ENCODE data around the gene ETHE1. TPM values are rescaled to one million over a fixed set of nuclear protein-coding genes. Genes with fewer than 3 reads are reported as not detected.

Gene ETHE1
- total and polyA plus RNA-seq, 2 donors (not counting 1 experiment from before 2014, with no cell fraction given), result 16.0 to 39.4 TPM

DNA sequence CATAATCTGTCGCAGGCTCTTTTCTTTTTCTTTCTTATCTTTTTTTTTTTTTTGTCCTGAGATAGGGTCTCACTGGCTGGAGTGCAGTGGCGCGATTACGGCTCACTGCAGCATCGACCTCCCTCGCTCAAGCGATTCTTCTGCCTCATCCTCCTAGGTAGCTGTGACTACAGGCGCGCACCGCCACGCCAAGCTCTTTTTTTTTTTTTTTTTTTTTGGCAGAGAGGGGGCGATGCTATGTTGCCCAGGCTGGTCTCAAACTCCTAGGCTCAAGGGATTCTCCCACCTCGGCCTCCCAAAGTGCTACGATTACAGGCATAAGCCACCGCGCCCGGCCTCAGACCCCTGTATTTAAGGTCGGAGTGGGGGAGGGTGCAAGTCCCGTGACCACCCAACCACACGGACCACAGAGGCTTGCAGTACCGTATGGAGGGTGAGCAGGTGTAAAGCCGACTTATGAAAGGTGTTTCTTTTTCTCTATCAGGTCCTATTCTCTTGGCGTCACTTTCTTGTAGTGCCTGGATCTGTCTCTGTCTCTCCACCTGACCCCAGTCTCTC, 24.5 kb downstream of the ETHE1 start:
- Histone ChIP-seq H3K27me3 (replicated peaks in 1 of 4; ENCODE audit: control extremely low read depth in 1 of 4, control insufficient read depth in 3 of 4, insufficient read depth in 4 of 4, low read length in 3 of 4) (no peaks in the 10 kb centered on the region), H3K9ac (ENCODE audit: low read length) (no peak overlapping the region), H3K27ac (ENCODE audit: low read length in 2 of 2) (no peak overlapping the region), H3K79me2 (ENCODE audit: control insufficient read depth, insufficient read depth, low read length) (no peaks in the 10 kb centered on the region), H2AFZ (ENCODE audit: insufficient read depth, low read depth, low read length, poor library complexity, severe bottlenecking) (no peak overlapping the region), H3K4me1 (ENCODE audit: control insufficient read depth in 2 of 2, insufficient read depth in 2 of 2, low read length in 2 of 2) (peaks cover 12 to 22% of the 10 kb centered on the region in 2 donors), H3K36me3 (replicated peaks in 1 of 2; ENCODE audit: control extremely low read depth in 1 of 2, control insufficient read depth in 1 of 2, extremely low read depth in 1 of 2, insufficient read depth in 2 of 2, low read length in 1 of 2) (peaks cover 0 to 12% of the 10 kb centered on the region in 2 experiments), H3K4me3 (ENCODE audit: control extremely low read depth in 1 of 5, extremely low read depth in 1 of 5, insufficient read depth in 1 of 5, low read depth in 2 of 5, low read length in 4 of 5) (no peak overlapping the region), H3K4me2 (replicated peaks; ENCODE audit: low read depth, low read length, poor library complexity, severe bottlenecking) (no peak overlapping the region), H3K9me3 (ENCODE audit: control extremely low read depth in 1 of 3, control insufficient read depth in 2 of 3, insufficient read depth in 1 of 3, low read length in 2 of 3) (no peaks in the 10 kb centered on the region), H4K20me1 (ENCODE audit: control insufficient read depth, insufficient read depth, low read length, poor library complexity, severe bottlenecking) (no peaks in the 10 kb centered on the region)
- Mint-ChIP-seq H3K27ac (peak overlapping the region; percentile 98), H3K4me3 (peak overlapping the region; percentile 95), H3K9me3 (ENCODE audit: insufficient read depth) (no peaks in the 10 kb centered on the region), H3K4me1 (peaks cover 23% of the 10 kb centered on the region), H3K27me3 (no peaks in the 10 kb centered on the region)
- ChIA-PET POLR2A (interaction anchor here (1.1 to 1.5 kb wide), 2 partner anchors 25 to 39 kb away, joined by 3 read pairs; partner anchors contain the start of gene ETHE1), CTCF (interaction anchor here (0.6 to 2.9 kb wide), 6 partner anchors 12 to 660 kb away, joined by 3 to 28 read pairs (median 4); no protein-coding TSS in a partner anchor)
- WGBS (ENCODE audit: insufficient coverage), result 100% methylated on average over 6 of the region's 23 CpGs
- ATAC-seq (ENCODE audit: low read depth) (no peak), DNase-seq (no peak)
- intact Hi-C loops (cut with micrococcal nuclease), result no loop called here
- no peak for TF ChIP-seq EZH2 (IDR thresholded peaks at IDR 0.05; ENCODE audit: borderline replicate concordance, insufficient read depth, low read depth, low read length, poor library complexity, severe bottlenecking)
- TF ChIP-seq, protein P1, sequence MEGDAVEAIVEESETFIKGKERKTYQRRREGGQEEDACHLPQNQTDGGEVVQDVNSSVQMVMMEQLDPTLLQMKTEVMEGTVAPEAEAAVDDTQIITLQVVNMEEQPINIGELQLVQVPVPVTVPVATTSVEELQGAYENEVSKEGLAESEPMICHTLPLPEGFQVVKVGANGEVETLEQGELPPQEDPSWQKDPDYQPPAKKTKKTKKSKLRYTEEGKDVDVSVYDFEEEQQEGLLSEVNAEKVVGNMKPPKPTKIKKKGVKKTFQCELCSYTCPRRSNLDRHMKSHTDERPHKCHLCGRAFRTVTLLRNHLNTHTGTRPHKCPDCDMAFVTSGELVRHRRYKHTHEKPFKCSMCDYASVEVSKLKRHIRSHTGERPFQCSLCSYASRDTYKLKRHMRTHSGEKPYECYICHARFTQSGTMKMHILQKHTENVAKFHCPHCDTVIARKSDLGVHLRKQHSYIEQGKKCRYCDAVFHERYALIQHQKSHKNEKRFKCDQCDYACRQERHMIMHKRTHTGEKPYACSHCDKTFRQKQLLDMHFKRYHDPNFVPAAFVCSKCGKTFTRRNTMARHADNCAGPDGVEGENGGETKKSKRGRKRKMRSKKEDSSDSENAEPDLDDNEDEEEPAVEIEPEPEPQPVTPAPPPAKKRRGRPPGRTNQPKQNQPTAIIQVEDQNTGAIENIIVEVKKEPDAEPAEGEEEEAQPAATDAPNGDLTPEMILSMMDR (IDR thresholded peaks at IDR 0.05), result no peak

DNA sequence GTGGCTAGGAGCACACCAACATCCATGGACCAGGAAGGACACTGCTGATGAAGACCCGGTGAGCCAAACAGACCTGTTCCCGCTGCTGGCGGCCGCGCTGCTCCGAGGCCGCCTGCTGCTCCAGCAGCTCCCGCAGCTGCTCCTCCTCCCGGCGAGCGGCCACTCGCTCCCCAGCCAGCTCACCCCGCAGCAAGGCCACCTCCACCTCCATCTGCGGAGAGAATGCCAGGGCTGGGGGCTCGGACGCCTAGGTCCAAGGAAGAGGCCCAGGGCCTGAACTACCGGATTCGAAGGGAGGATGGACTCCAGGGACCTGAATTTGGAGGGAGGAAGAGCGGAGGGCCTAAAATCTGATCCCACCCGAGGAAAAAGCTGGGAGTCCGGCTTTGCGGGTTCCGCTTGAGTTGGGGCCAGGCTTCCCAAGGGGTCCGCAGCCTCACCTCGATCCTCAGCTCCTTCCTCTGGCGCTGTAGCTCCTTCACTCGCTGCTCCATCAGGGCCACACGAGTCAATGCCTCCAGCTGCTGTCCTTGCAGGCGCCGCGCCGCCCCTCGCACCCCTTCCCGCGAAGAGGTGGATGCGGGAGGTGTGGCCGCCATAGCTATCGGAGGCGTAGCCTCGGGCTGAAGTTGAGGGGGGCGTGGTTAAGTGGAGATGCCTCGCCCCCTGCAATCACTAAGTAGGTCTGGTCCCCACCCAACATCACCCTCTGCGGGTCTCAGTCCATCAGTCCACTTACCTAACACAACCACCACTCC, 25.2 kb downstream of the ETHE1 start:
- Mint-ChIP-seq H3K4me1 (peaks cover 23% of the 10 kb centered on the region), H3K27ac (no peak overlapping the region), H3K27me3 (no peaks in the 10 kb centered on the region), H3K4me3 (peak overlapping the region; percentile 45), H3K9me3 (ENCODE audit: insufficient read depth) (no peaks in the 10 kb centered on the region)
- no peak overlapping the region for H3K4me3 ChIP-seq (ENCODE audit: control extremely low read depth in 1 of 5, extremely low read depth in 1 of 5, insufficient read depth in 1 of 5, low read depth in 2 of 5, low read length in 4 of 5)
- TF ChIP-seq EZH2 (IDR thresholded peaks at IDR 0.05; ENCODE audit: borderline replicate concordance, insufficient read depth, low read depth, low read length, poor library complexity, severe bottlenecking), result no peak
- TF ChIP-seq, protein P1 (IDR thresholded peaks at IDR 0.05), result no peak
- H3K36me3 ChIP-seq (replicated peaks in 1 of 2; ENCODE audit: control extremely low read depth in 1 of 2, control insufficient read depth in 1 of 2, extremely low read depth in 1 of 2, insufficient read depth in 2 of 2, low read length in 1 of 2), result peaks cover 0 to 17% of the 10 kb centered on the region in 2 experiments
- no peak overlapping the region for H3K27ac ChIP-seq (ENCODE audit: low read length in 2 of 2)
- H3K27me3 ChIP-seq (replicated peaks in 1 of 4; ENCODE audit: control extremely low read depth in 1 of 4, control insufficient read depth in 3 of 4, insufficient read depth in 4 of 4, low read length in 3 of 4), result no peaks in the 10 kb centered on the region
- POLR2A ChIA-PET, result interaction anchor here (1.1 kb wide), 1 partner anchor 38 kb away, joined by 3 read pairs; no protein-coding TSS in a partner anchor
- 98% methylated on average over 35 of the region's 43 CpGs for WGBS (ENCODE audit: insufficient coverage)
- intact Hi-C loops (cut with micrococcal nuclease), result no loop called here
- CTCF ChIA-PET, result interaction anchor here (0.6 to 2.0 kb wide), 5 partner anchors 12 to 661 kb away, joined by 3 to 9 read pairs (median 3); no protein-coding TSS in a partner anchor
- H2AFZ ChIP-seq (ENCODE audit: insufficient read depth, low read depth, low read length, poor library complexity, severe bottlenecking), result no peak overlapping the region
- ATAC-seq (ENCODE audit: low read depth), result no peak
- peaks cover 12 to 22% of the 10 kb centered on the region in 2 donors for H3K4me1 ChIP-seq (ENCODE audit: control insufficient read depth in 2 of 2, insufficient read depth in 2 of 2, low read length in 2 of 2)
- no peaks in the 10 kb centered on the region for H4K20me1 ChIP-seq (ENCODE audit: control insufficient read depth, insufficient read depth, low read length, poor library complexity, severe bottlenecking)
- no peak overlapping the region for H3K9ac ChIP-seq (ENCODE audit: low read length)
- DNase-seq, result no peak
- H3K79me2 ChIP-seq (ENCODE audit: control insufficient read depth, insufficient read depth, low read length), result no peaks in the 10 kb centered on the region
- H3K4me2 ChIP-seq (replicated peaks; ENCODE audit: low read depth, low read length, poor library complexity, severe bottlenecking), result no peak overlapping the region
- no peaks in the 10 kb centered on the region for H3K9me3 ChIP-seq (ENCODE audit: control extremely low read depth in 1 of 3, control insufficient read depth in 2 of 3, insufficient read depth in 1 of 3, low read length in 2 of 3)

Data from B cell (primary cell).